Hepatic stellate cell (primary cell): ENCODE data around the gene MRGPRX3.

Experiments
- DNase-seq: peaks from one replicate; pipeline ENCODE4 v3.0.0; 2011; ENCODE audit warnings: low spot score

MRGPRX3 gene

GRCh38 chr11:18168372-18168771, 36.0 kb downstream of the MRGPRX3 start:
- DNase-seq = no peak

GRCh38 chr11:18171377-18172000, 39.1 kb downstream of the MRGPRX3 start:
- DNase-seq = peak; percentile 21

- no peak for DNase-seq
These were observed 40.3 kb downstream of the MRGPRX3 start, which contains the start of gene MRGPRX4 for GRCh38 chr11:18172666-18173065. Gene MRGPRX4 (plus strand): TSS chr11:18172837. CDS start chr11:18173257, 420 bp downstream.

- DNase-seq = no peak
These were observed 41.0 kb downstream of the MRGPRX3 start for GRCh38 chr11:18173225-18173866.
